ENCODE measurements around the gene KDM2A.
A peak's percentile ranks its signal among the peaks of the same experiment; 100 is the strongest.
"Not testable (repeated sequence)": the region's sequence is repeated elsewhere in the genome, so short reads cannot be mapped to it uniquely, and the experiment has no call there.

KDM2A gene

DNA sequence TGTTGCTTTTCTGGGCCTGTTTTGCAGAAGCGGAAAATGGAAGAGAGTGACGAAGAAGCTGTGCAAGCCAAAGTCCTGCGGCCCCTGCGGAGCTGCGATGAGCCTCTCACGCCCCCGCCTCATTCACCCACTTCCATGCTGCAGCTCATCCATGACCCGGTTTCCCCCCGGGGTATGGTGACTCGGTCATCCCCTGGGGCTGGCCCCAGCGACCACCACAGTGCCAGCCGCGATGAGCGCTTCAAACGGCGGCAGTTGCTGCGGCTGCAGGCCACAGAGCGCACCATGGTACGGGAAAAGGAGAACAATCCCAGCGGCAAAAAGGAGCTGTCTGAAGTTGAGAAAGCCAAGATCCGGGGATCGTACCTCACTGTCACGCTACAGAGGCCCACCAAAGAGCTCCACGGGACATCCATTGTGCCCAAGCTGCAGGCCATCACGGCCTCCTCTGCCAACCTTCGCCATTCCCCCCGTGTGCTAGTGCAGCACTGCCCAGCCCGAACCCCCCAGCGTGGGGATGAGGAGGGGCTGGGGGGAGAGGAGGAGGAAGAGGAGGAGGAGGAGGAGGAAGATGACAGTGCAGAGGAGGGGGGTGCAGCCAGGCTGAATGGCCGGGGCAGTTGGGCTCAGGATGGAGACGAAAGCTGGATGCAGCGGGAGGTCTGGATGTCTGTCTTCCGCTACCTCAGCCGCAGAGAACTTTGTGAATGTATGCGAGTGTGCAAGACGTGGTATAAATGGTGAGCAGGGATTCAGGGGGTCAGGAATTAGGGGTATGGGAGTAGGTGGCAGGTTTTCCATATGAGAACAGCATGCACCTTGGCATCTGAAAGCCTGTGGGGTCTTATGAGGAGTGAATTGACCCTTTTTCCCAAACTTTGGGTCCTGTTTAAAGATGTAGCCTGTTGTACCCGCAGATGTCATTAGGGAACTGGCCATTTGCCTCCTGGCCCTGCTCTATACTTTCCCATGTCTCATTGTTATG, 131.3 kb downstream of the KDM2A start:
- DNase-seq (ENCODE audit: low spot score in 2 of 2) (no peak), ATAC-seq (replicated peaks; ENCODE audit: extremely low read depth, poor library complexity, severe bottlenecking) (no peak)
- Mint-ChIP-seq H3K27ac (ENCODE audit: low read depth) (peak overlapping the region; percentile 75), H3K27me3 (no peaks in the 10 kb centered on the region), H3K4me1 (peaks cover 50% of the 10 kb centered on the region), H3K4me3 (no peak overlapping the region), H3K9me3 (no peaks in the 10 kb centered on the region), H3K36me3 (ENCODE audit: insufficient read depth) (peaks cover 94% of the 10 kb centered on the region)

DNA sequence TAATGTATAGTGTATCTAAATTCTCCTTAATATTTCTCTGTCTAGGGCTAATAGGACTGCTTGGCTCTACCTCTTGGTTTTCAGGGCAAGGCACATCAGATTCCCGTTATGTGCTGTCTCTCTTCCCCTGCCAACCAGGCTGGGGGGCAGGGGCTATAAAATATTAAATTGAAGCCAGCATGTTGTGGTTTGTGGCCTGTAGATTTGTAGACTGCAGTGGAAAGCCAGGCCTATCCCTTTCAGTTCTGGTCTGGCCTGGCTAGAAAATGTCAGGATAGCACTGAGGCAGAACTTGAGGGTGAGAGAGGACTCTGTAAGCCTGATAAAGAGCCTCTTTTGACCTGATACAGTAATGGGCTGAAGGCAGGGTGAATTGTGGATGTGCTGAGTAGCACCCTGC, 132.8 kb downstream of the KDM2A start:
- no peak for DNase-seq (ENCODE audit: low spot score in 2 of 2)
- peaks cover 44% of the 10 kb centered on the region for H3K4me1 Mint-ChIP-seq
- no peaks in the 10 kb centered on the region for H3K27me3 Mint-ChIP-seq
- H3K36me3 Mint-ChIP-seq (ENCODE audit: insufficient read depth) = peaks cover 92% of the 10 kb centered on the region
- no peaks in the 10 kb centered on the region for H3K9me3 Mint-ChIP-seq
- no peak for ATAC-seq (replicated peaks; ENCODE audit: extremely low read depth, poor library complexity, severe bottlenecking)
- H3K27ac Mint-ChIP-seq (ENCODE audit: low read depth) = no peak overlapping the region
- no peak overlapping the region for H3K4me3 Mint-ChIP-seq

DNA sequence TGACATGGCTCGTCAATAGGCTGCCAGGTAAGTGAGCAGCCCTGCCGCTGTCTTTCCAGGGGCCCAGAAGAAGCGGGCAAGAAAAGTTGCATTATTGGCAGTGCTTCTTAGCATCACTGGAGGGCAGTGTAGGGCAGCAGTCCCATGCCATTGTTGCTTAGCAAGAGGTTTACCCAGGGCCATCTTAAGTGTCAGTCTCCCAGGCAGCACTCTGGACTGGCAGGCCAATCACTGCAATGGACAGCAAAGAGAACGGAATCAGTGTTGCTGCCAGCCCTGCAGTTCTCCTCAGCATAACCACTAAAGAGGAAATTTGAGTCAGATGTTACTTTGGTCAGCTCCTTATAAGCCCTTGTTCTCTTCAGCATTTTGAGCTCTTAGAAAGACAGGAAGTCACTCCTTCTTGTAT, 133.8 kb downstream of the KDM2A start:
- Mint-ChIP-seq H3K9me3 (no peaks in the 10 kb centered on the region), H3K4me1 (peaks cover 44% of the 10 kb centered on the region), H3K27me3 (no peaks in the 10 kb centered on the region), H3K4me3 (no peak overlapping the region), H3K36me3 (ENCODE audit: insufficient read depth) (peaks cover 90% of the 10 kb centered on the region), H3K27ac (ENCODE audit: low read depth) (peak overlapping the region; percentile 35)
- ATAC-seq (replicated peaks; ENCODE audit: extremely low read depth, poor library complexity, severe bottlenecking) (peak; percentile 65), DNase-seq (ENCODE audit: low spot score in 2 of 2) (no peak)

DNA sequence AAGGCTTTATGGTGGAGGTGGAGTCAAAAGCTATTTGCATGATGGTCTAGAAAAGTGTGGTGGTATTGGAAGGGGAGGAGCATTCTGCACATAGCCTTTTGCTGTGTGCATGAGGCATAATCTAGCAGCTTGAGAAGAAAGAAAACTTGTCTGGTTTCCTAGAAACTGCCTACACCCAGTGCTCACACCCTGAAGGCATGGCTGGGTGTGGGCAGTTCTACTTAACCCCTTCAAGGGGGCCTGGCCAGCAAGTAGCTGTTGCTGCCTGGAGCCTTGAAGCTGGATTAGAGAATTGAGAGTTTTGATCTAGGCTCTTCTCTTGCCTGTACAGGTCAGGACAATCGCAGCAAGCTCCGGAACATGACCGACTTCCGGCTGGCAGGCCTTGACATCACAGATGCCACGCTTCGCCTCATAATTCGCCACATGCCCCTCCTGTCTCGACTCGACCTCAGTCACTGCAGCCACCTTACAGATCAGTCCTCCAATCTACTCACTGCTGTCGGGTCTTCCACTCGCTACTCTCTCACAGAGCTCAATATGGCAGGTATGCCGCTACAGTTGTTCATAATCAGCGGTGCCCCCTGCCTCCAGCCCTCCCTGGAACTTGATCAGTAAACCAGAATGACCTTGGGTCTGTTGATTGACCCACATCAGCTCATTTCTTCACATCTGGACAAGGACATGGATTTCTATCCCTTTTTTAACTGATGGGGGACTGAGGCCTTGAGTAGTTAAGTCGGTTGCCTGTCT, 135.0 kb downstream of the KDM2A start:
- ATAC-seq (replicated peaks; ENCODE audit: extremely low read depth, poor library complexity, severe bottlenecking) (no peak), DNase-seq (ENCODE audit: low spot score in 2 of 2) (no peak)
- Mint-ChIP-seq H3K27ac (ENCODE audit: low read depth) (peak overlapping the region; percentile 35), H3K4me3 (peak overlapping the region; percentile 40), H3K9me3 (no peaks in the 10 kb centered on the region), H3K27me3 (no peaks in the 10 kb centered on the region), H3K4me1 (peaks cover 44% of the 10 kb centered on the region), H3K36me3 (ENCODE audit: insufficient read depth) (peaks cover 83% of the 10 kb centered on the region)

DNA sequence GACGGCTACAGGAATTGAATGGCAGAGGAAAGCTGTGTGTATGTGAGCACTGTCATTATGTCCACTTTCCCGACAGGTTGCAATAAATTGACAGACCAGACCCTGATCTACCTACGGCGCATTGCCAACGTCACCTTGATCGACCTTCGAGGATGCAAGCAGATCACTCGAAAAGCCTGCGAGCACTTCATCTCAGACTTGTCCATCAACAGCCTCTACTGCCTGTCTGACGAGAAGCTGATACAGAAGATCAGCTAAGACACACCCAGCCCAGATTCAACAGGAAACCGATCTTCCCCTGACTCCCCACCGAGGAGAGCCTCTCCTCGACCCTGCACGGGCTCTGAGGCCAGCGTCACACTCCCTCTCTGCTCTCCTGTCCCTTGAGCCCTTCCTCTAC, 135.7 kb downstream of the KDM2A start:
- Mint-ChIP-seq H3K4me3 (peak overlapping the region; percentile 40), H3K4me1 (peaks cover 42% of the 10 kb centered on the region), H3K27ac (ENCODE audit: low read depth) (peak overlapping the region; percentile 38)

DNA sequence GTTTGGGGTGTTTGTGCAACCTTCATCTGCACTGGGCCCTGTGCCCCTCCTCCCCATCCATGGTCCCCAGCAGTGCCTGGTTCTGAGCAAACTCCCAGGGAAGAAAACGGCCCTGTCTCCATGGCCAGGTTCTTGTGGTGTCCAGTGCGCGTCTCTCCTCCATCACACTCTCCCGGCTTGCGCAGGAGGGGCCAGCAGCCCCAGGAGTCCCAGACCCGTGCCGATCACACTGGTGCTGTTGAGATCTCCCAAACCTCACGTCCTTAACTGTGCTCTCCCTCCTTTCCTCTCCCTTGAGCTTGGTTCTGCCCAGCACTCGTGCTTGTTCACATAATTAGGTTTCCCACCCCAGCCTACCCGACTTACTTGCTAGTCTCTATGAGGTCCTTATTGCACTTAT, 136.3 kb downstream of the KDM2A start:
- Mint-ChIP-seq H3K4me1 (peaks cover 42% of the 10 kb centered on the region), H3K9me3 (no peaks in the 10 kb centered on the region), H3K4me3 (peak overlapping the region; percentile 13), H3K27me3 (no peaks in the 10 kb centered on the region), H3K36me3 (ENCODE audit: insufficient read depth) (peaks cover 71% of the 10 kb centered on the region), H3K27ac (ENCODE audit: low read depth) (peak overlapping the region; percentile 38)
- DNase-seq (ENCODE audit: low spot score in 2 of 2) (no peak), ATAC-seq (replicated peaks; ENCODE audit: extremely low read depth, poor library complexity, severe bottlenecking) (no peak)

More for the DNA sequence above, 135.7 kb downstream of the KDM2A start:
- no peak for ATAC-seq (replicated peaks; ENCODE audit: extremely low read depth, poor library complexity, severe bottlenecking)
- H3K9me3 Mint-ChIP-seq = no peaks in the 10 kb centered on the region
- H3K36me3 Mint-ChIP-seq (ENCODE audit: insufficient read depth) = peaks cover 75% of the 10 kb centered on the region
- DNase-seq (ENCODE audit: low spot score in 2 of 2) = no peak
- no peaks in the 10 kb centered on the region for H3K27me3 Mint-ChIP-seq

DNA sequence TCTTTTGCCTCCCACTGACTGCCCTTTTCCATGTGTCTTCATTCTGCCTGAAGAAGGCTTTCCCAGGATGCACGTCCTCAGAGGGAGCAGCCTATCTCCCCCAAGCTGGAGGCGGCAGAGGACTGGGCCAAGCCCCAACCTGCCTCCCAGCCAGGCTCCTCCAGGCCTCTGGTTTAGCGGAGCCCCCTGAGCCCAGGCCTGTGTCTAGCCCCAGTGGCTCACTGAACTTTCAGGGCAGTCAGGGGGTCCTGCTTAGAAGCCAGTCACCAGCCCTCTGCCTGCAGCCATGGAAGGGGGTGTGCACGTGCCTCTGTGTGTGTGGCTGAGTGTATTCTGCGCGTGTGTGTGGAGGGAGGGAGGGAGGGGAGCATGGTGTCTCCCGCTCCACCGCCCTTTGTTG, 136.8 kb downstream of the KDM2A start:
- peaks cover 37% of the 10 kb centered on the region for H3K4me1 Mint-ChIP-seq
- DNase-seq (ENCODE audit: low spot score in 2 of 2) (no peak), ATAC-seq (replicated peaks; ENCODE audit: extremely low read depth, poor library complexity, severe bottlenecking) (no peak)
- H3K36me3 Mint-ChIP-seq (ENCODE audit: insufficient read depth) = peaks cover 66% of the 10 kb centered on the region
- no peaks in the 10 kb centered on the region for H3K27me3 Mint-ChIP-seq
- no peaks in the 10 kb centered on the region for H3K9me3 Mint-ChIP-seq
- H3K27ac Mint-ChIP-seq (ENCODE audit: low read depth) = peak overlapping the region; percentile 38
- peak overlapping the region; percentile 13 for H3K4me3 Mint-ChIP-seq

DNA sequence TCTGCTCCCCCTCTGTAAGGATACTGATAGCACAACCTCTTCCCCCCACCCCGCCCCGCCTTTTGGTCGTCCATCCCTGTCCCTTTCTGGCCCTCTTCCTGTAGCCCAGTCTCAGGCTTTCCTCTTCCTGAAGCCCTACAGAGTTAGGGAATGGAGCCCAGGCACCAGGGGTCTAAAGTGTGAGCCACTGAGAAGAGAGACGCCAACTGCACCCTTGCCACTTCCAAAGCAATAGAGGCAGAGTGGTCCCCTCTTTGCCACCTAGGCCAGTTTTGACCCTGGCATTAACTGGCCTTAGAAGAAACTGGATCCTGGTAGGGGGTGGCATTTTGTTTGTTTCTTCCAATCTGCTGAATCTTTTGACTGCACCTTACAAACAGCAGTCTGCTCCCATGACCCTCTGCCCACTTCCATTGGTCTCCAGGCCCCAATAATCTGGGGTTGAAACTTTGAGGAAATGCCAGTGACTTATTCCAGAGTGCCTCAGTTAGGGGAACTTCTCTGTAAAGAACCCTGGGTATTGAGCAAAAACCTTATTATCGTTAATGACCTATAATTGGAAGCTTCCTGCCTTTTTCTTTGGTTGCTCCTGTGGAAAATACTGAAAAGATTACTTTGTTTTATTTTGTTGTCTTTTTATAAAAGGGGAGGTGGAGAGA, 137.5 kb downstream of the KDM2A start:
- ATAC-seq (replicated peaks; ENCODE audit: extremely low read depth, poor library complexity, severe bottlenecking) = no peak
- no peak for DNase-seq (ENCODE audit: low spot score in 2 of 2)
- Mint-ChIP-seq H3K36me3 (ENCODE audit: insufficient read depth) (peaks cover 58% of the 10 kb centered on the region), H3K9me3 (no peaks in the 10 kb centered on the region), H3K4me3 (no peak overlapping the region), H3K27ac (ENCODE audit: low read depth) (peak overlapping the region; percentile 44), H3K4me1 (peaks cover 37% of the 10 kb centered on the region), H3K27me3 (no peaks in the 10 kb centered on the region)

DNA sequence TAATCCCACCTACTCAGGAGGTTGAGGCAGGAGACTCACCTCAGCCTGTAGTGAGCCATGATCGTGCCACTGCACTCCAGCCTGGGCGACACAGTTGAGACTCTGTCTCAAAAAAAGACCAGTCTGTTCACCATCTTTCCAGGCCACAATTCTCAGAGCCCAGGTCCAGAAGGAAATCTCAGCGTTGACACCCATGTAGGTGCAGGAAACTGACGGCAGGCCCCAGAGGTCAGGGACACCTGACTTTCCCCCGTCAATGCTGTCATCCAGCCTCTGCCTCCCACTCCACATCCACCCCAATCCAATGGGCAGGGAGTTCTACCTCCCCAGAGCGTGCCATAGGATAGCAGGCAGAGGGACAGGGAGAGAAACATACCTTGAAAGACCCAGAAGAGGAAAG, 141.3 kb downstream of the KDM2A start:
- H3K27ac Mint-ChIP-seq (ENCODE audit: low read depth) = peak overlapping the region; percentile 38
- H3K36me3 Mint-ChIP-seq (ENCODE audit: insufficient read depth) = peaks cover 30% of the 10 kb centered on the region
- peaks cover 34% of the 10 kb centered on the region for H3K4me1 Mint-ChIP-seq
- no peak overlapping the region for H3K4me3 Mint-ChIP-seq
- ATAC-seq (replicated peaks; ENCODE audit: extremely low read depth, poor library complexity, severe bottlenecking) = no peak
- H3K27me3 Mint-ChIP-seq = no peaks in the 10 kb centered on the region
- no peaks in the 10 kb centered on the region for H3K9me3 Mint-ChIP-seq
- no peak for DNase-seq (ENCODE audit: low spot score in 2 of 2)

DNA sequence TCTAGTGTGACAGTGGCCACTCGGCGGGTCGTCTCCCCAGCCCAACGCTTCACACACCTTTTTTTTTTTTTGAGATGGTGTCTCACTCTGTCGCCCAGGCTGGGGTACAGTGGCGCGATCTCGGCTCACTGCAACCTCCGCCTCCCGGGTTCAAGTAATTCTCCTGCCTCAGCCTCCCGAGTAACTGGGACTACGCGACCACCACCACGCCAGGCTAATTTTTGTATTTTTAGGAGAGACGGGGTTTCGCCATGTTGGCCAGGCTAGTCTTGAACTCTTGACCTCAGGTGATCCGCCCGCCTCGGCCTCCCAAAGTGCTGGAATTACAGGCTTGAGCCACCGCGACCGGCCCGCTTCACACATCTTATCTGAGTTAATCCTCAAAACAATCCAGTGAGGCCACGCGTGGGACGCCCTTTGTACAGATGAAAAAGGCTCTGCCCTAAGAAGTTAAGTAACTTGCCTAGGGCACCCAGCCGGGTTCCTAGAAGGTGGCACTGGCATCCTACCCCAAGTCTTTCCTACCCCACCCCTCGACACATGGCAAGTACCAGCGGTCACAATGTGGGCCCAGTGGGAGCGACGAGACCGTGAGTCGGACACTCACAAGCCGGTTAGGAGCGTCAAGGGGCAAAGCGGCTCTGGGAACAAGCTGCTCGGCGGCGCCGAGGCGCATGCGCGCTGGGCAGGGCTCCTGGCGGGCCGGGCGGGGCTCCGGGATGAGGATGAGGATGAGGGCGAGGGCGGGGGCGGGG, 142.0 kb downstream of the KDM2A start:
- DNase-seq (ENCODE audit: low spot score in 2 of 2); H3K4me3 Mint-ChIP-seq; ATAC-seq (replicated peaks; ENCODE audit: extremely low read depth, poor library complexity, severe bottlenecking); H3K9me3 Mint-ChIP-seq; H3K27me3 Mint-ChIP-seq: not testable (repeated sequence)
- peaks cover 31% of the 10 kb centered on the region for H3K36me3 Mint-ChIP-seq (ENCODE audit: insufficient read depth)
- peaks cover 37% of the 10 kb centered on the region for H3K4me1 Mint-ChIP-seq
- H3K27ac Mint-ChIP-seq (ENCODE audit: low read depth) = peak overlapping the region; percentile 38

DNA sequence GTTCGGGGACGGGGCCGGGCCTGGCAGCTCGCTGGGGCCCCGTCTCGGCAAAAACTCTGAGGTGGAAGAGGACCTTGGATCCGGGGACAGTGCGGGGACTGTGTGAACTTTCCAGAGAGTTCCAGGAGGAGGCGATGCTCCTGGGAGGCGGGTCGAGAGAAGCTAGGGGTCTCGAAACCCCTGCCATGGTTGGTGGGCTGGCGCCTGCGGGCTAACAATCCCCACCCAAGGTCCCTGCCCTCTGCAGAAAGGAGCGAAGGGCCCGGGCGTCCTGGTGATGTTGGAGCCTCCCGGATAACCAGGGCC, 142.5 kb downstream of the KDM2A start:
- no peaks in the 10 kb centered on the region for H3K27me3 Mint-ChIP-seq
- H3K9me3 Mint-ChIP-seq = no peaks in the 10 kb centered on the region
- peaks cover 37% of the 10 kb centered on the region for H3K4me1 Mint-ChIP-seq
- no peak for ATAC-seq (replicated peaks; ENCODE audit: extremely low read depth, poor library complexity, severe bottlenecking)
- H3K36me3 Mint-ChIP-seq (ENCODE audit: insufficient read depth) = peaks cover 26% of the 10 kb centered on the region
- no peak for DNase-seq (ENCODE audit: low spot score in 2 of 2)
- no peak overlapping the region for H3K4me3 Mint-ChIP-seq
- peak overlapping the region; percentile 38 for H3K27ac Mint-ChIP-seq (ENCODE audit: low read depth)

All from central memory CD8-positive, alpha-beta T cell (primary cell).